Measurements from ENCODE around the gene COPS3.
"Not testable (repeated sequence)": the region's sequence is repeated elsewhere in the genome, so short reads cannot be mapped to it uniquely, and the experiment has no call there.

COPS3 gene

DNA sequence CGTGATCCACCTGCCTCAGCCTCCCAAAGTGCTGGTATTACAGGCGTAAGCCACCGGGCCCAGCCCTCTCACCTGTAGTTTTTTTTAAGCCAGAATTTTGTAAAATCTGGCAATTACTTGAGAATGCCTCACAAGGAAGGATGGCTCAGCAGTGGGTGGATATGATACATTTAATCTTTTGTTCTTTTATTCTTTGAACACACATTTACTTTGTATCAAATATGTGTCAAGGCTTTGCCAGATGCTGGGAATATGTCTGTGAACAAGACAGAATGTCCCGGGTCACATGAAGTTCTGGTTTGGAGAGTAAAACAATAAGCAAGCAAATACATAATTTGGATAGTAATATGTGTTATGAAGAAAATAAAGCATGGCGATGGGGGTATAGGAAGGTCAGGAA lies 4.9 kb upstream of the COPS3 start:
- TF ChIP-seq POLR2AphosphoS5 (IDR thresholded peaks at IDR 0.05; ENCODE audit: low read depth, low read length) (no peak), PAX5 (IDR thresholded peaks at IDR 0.05; ENCODE audit: insufficient read depth, low read length, severe bottlenecking) (no peak), POLR2A (IDR thresholded peaks at IDR 0.05; ENCODE audit: low read depth, low read length) (no peak), TAF1 (IDR thresholded peaks at IDR 0.05; ENCODE audit: low read depth, low read length) (no peak), POU2F2 (IDR thresholded peaks at IDR 0.05; ENCODE audit: low read depth, low read length) (no peak), SPI1 (IDR thresholded peaks at IDR 0.05; ENCODE audit: low read depth, low read length) (no peak)
- no peak for FAIRE-seq

DNA sequence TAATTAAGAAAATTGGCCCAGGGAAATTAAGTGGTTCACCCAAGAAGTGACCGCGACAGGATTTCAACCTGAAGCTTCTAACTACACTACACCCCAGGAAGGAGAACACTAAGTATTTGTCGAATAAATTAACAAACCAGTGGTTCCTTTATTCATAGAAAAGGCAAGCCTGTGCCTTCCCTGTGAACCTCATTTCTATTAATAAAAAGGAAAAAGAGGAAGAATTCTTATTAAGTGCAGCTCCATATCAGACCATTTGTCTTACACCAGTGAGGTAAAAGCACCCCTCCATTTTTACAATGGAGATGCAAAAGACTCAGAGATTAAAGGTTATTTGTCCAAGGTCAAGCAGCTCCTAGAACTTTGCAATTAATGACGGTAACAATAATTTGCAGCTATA lies 1.7 kb downstream of the COPS3 start:
- TF ChIP-seq POLR2A (IDR thresholded peaks at IDR 0.05; ENCODE audit: low read depth, low read length) (no peak), POU2F2 (IDR thresholded peaks at IDR 0.05; ENCODE audit: low read depth, low read length) (no peak), POLR2AphosphoS5 (IDR thresholded peaks at IDR 0.05; ENCODE audit: low read depth, low read length) (no peak), PAX5 (IDR thresholded peaks at IDR 0.05; ENCODE audit: insufficient read depth, low read length, severe bottlenecking) (no peak), SPI1 (IDR thresholded peaks at IDR 0.05; ENCODE audit: low read depth, low read length) (no peak), TAF1 (IDR thresholded peaks at IDR 0.05; ENCODE audit: low read depth, low read length) (no peak)
- FAIRE-seq: no peak
- no peak for DNase-seq (ENCODE audit: insufficient read length, low spot score)

More for the DNA sequence above, 4.9 kb upstream of the COPS3 start:
- no peak for DNase-seq (ENCODE audit: insufficient read length, low spot score)

DNA sequence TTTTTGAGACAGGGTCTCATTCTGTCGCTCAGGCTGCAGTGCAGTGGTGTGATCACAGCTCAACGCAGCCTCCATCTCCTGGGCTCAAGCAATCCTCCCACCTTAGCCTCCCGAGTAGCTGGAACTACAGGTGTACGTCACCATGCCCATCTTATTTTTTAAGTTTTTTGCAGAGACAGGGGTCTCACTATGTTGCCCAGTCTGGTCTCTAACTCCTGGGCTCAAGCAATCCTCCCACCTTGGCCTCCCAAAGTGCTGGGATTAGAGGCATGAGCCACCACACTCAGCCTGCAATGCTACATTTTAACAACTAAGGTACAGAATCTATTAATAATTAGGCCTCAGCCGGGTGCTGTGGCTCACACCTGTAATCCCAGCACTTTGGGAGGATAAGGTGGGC lies 3.6 kb downstream of the COPS3 start:
- not testable (repeated sequence) for FAIRE-seq; DNase-seq (ENCODE audit: insufficient read length, low spot score)

DNA sequence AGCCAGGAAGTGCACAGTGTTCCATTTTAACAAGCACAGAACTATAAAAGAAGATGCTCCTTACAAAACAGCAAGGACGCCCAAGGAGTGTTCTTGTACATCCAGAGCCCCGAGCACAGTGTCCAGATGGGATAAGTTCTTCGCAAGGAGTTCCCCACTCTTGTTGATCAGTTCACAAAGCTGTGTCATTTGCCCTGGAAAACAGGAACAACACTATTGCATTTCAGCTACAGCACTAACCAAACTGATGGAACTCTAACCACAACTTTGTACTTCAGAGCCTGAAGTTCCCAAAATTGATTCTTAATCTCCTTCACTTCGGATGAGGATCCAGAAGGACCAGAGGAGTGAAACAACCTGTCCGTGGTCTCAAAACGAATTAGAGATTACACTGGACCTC lies 5.1 kb downstream of the COPS3 start:
- FAIRE-seq (no peak), DNase-seq (ENCODE audit: insufficient read length, low spot score) (no peak)
- TF ChIP-seq POLR2AphosphoS5 (IDR thresholded peaks at IDR 0.05; ENCODE audit: low read depth, low read length) (no peak), SPI1 (IDR thresholded peaks at IDR 0.05; ENCODE audit: low read depth, low read length) (no peak), PAX5 (IDR thresholded peaks at IDR 0.05; ENCODE audit: insufficient read depth, low read length, severe bottlenecking) (no peak), TAF1 (IDR thresholded peaks at IDR 0.05; ENCODE audit: low read depth, low read length) (no peak), POLR2A (IDR thresholded peaks at IDR 0.05; ENCODE audit: low read depth, low read length) (no peak), POU2F2 (IDR thresholded peaks at IDR 0.05; ENCODE audit: low read depth, low read length) (no peak)

DNA sequence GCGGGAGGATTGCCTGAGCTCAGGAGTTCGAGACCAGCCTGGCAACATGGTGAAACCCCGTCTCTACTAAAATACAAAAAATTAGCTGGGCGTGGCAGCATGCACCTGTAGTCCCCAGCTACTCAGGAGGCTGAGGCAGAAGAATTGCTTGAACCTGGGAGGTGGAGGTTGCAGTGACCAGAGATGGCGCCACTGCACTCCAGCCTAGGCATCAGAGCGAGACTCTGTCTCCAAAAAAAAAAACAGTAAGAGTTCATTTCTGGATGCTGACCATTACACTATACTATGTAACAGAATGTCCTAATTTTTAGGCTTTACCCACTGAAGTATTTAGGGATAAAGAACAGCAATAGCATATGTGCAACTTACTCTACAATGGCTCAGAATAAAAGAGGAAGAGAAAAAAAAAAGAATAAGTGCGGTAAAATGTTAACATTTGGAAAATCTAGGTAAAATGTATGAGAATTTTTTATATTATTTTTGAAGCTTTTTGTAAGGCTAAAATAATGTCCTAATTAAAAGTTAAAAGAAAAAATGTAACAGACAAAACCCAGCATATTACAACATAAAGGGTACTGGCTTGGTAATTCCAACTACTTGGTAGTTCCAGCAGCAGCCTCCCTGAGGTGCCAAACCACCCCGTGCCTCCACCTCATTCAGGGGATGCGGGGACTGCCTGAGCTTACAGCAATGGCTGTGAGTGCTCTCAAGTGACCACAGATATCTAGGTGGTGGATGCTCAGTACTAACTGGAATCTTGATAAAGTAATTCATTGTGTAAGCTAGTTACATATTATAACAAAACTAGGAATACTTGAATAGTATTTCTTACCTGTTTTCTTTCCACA lies 10.9 kb downstream of the COPS3 start:
- no peak for FAIRE-seq
- DNase-seq (ENCODE audit: insufficient read length, low spot score): no peak
- TF ChIP-seq SPI1 (IDR thresholded peaks at IDR 0.05; ENCODE audit: low read depth, low read length): no peak
- TF ChIP-seq TAF1 (IDR thresholded peaks at IDR 0.05; ENCODE audit: low read depth, low read length): no peak
- TF ChIP-seq POLR2AphosphoS5 (IDR thresholded peaks at IDR 0.05; ENCODE audit: low read depth, low read length): no peak
- no peak for TF ChIP-seq POLR2A (IDR thresholded peaks at IDR 0.05; ENCODE audit: low read depth, low read length)
- no peak for TF ChIP-seq POU2F2 (IDR thresholded peaks at IDR 0.05; ENCODE audit: low read depth, low read length)
- no peak for TF ChIP-seq PAX5 (IDR thresholded peaks at IDR 0.05; ENCODE audit: insufficient read depth, low read length, severe bottlenecking)

DNA sequence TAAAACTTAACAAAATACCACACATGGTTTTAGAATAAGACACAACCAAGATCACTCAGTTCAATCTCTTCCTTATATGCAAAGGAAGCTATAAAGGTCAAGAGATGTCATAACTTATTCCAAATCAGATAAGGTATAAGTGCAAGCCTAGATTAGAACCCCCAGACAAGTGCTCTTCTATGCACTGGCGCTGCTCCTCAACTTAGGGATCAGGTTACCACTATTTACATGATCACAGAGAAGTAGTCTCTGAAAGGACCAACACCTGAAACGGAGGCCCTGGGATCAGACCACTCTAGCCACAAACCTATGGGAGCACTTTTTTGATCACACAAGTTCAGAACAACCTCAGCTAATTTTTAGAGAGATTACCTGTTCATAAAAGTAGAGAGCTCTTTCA lies 16.6 kb downstream of the COPS3 start:
- TF ChIP-seq POLR2AphosphoS5 (IDR thresholded peaks at IDR 0.05; ENCODE audit: low read depth, low read length): no peak
- no peak for TF ChIP-seq TAF1 (IDR thresholded peaks at IDR 0.05; ENCODE audit: low read depth, low read length)
- TF ChIP-seq POLR2A (IDR thresholded peaks at IDR 0.05; ENCODE audit: low read depth, low read length): no peak
- TF ChIP-seq SPI1 (IDR thresholded peaks at IDR 0.05; ENCODE audit: low read depth, low read length): no peak
- no peak for TF ChIP-seq POU2F2 (IDR thresholded peaks at IDR 0.05; ENCODE audit: low read depth, low read length)
- no peak for TF ChIP-seq PAX5 (IDR thresholded peaks at IDR 0.05; ENCODE audit: insufficient read depth, low read length, severe bottlenecking)
- FAIRE-seq (no peak), DNase-seq (ENCODE audit: insufficient read length, low spot score) (no peak)

DNA sequence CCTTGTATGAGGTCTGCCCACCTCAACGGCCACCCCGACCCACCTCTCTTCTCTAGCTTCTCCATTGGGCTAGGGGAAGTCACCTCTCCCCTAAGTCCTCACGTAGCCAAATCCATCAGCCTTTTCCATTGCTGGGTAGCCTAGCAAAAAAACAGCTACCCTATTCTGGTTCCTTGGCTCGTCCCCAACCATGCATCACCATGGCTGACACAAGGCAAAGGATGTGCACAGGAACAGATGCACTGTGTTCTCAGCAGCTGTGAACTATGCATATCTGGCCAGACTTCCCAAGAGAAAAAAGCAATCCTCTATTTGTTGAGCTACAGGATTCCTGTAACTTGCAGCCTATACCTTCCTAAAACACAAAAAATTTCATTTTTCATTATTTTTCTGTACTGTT lies 22.0 kb downstream of the COPS3 start:
- no peak for FAIRE-seq

DNA sequence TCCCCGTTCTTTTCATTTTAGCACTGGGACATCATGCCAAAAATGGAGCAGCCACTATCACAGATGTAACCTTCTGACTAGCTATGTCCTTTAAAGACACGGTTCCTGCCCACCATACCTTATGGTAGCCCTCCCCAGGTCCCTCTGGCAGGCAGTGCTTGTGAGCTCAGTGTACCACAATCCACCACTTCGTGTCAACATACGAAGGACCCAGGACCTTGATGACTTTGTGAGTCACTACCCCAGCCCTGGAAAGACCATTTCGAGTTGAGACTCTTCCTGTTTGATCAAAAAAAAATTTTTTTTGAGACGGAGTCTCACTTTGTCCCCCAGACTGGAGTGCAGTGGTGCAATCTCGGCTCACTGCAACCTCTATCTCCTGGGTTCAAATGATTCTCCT lies 23.0 kb downstream of the COPS3 start:
- FAIRE-seq (no peak), DNase-seq (ENCODE audit: insufficient read length, low spot score) (no peak)
- TF ChIP-seq TAF1 (IDR thresholded peaks at IDR 0.05; ENCODE audit: low read depth, low read length): no peak
- no peak for TF ChIP-seq POU2F2 (IDR thresholded peaks at IDR 0.05; ENCODE audit: low read depth, low read length)
- no peak for TF ChIP-seq POLR2A (IDR thresholded peaks at IDR 0.05; ENCODE audit: low read depth, low read length)
- no peak for TF ChIP-seq SPI1 (IDR thresholded peaks at IDR 0.05; ENCODE audit: low read depth, low read length)
- TF ChIP-seq POLR2AphosphoS5 (IDR thresholded peaks at IDR 0.05; ENCODE audit: low read depth, low read length): no peak
- no peak for TF ChIP-seq PAX5 (IDR thresholded peaks at IDR 0.05; ENCODE audit: insufficient read depth, low read length, severe bottlenecking)

More for the DNA sequence above, 22.0 kb downstream of the COPS3 start:
- TF ChIP-seq POU2F2 (IDR thresholded peaks at IDR 0.05; ENCODE audit: low read depth, low read length): no peak
- no peak for TF ChIP-seq SPI1 (IDR thresholded peaks at IDR 0.05; ENCODE audit: low read depth, low read length)
- no peak for TF ChIP-seq TAF1 (IDR thresholded peaks at IDR 0.05; ENCODE audit: low read depth, low read length)
- no peak for DNase-seq (ENCODE audit: insufficient read length, low spot score)

DNA sequence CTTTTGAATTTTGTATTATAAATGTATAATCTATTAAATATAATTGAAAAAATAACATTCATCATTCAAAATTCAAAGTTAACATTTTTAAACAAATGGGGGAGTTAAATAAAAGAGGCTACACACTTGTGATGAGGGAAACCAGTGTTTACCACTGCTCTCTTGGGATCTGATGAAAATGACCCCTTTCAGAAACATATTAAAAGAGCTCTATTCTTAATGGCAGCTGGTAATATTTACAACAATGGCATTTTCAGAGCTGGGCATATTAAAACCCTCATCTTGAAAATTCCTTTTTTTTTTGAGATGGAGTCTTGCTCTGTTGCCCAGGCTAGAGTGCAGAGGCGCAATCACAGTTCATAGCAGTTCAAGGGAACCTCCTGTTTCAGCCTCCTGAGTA lies 24.7 kb downstream of the COPS3 start:
- TF ChIP-seq PAX5 (IDR thresholded peaks at IDR 0.05; ENCODE audit: insufficient read depth, low read length, severe bottlenecking): no peak
- TF ChIP-seq TAF1 (IDR thresholded peaks at IDR 0.05; ENCODE audit: low read depth, low read length): no peak
- TF ChIP-seq POLR2AphosphoS5 (IDR thresholded peaks at IDR 0.05; ENCODE audit: low read depth, low read length): no peak
- no peak for TF ChIP-seq POU2F2 (IDR thresholded peaks at IDR 0.05; ENCODE audit: low read depth, low read length)
- no peak for TF ChIP-seq POLR2A (IDR thresholded peaks at IDR 0.05; ENCODE audit: low read depth, low read length)
- TF ChIP-seq SPI1 (IDR thresholded peaks at IDR 0.05; ENCODE audit: low read depth, low read length): no peak
- DNase-seq (ENCODE audit: insufficient read length, low spot score) (no peak), FAIRE-seq (no peak)

DNA sequence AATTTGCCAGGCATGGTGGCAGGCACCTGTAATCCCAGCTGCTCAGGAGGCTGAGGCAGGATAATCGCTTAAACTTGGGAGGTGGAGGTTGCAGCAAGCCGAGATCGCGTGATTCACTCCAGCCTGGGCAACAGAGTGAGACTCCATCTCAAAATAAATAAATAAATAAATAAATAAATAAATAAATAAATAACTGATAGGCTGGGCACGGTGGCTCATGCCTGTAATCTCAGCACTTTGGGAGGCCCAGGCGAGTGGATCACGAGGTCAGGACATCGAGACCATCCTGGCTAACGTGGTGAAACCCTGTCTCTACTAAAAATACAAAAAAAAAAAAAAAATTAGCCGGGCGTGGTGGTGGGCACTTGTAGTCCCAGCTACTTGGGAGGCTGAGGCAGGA lies 25.4 kb downstream of the COPS3 start:
- not testable (repeated sequence) for FAIRE-seq; DNase-seq (ENCODE audit: insufficient read length, low spot score)
